ENCODE results near the gene RUSF1. TPM values are rescaled to one million over a fixed set of nuclear protein-coding genes. Genes with fewer than 3 reads are reported as not detected.

Gene RUSF1
- total RNA-seq, 1 experiment from 2014 or later, result 39.9 TPM

DNA sequence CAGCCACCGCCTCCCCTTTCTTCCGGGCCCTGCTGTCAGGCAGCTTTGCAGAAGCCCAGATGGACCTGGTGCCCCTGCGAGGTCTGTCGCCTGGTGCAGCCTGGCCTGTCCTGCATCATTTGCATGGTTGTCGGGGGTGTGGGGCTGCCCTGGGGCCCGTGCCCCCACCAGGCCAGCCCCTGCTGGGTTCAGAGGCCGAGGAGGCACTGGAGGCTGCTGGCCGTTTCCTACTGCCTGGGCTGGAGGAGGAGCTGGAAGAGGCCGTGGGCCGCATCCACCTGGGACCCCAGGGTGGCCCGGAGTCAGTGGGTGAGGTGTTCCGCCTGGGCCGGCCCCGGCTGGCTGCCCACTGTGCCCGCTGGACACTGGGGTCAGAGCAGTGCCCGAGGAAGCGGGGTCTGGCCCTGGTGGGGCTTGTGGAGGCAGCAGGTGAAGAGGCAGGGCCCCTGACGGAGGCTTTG is 41.8 kb downstream of the RUSF1 start:
- Histone ChIP-seq H3K4me2 (ENCODE audit: low read length) (no peak overlapping the region), H2AFZ (ENCODE audit: low read length) (no peak overlapping the region), H3K4me3 (ENCODE audit: low read length) (no peak overlapping the region), H3K9ac (ENCODE audit: low read length) (no peak overlapping the region), H3F3A (ENCODE audit: low read length, unreplicated experiment) (no peaks in the 10 kb centered on the region), H3K79me2 (ENCODE audit: low read length) (no peaks in the 10 kb centered on the region), H3K9me3 (ENCODE audit: low read length) (no peaks in the 10 kb centered on the region), H4K20me1 (ENCODE audit: low read length) (no peaks in the 10 kb centered on the region), H3K9me2 (replicated peaks; ENCODE audit: low read length) (no peaks in the 10 kb centered on the region), H3K4me1 (ENCODE audit: insufficient read depth, low read length) (no peaks in the 10 kb centered on the region; the same call in 1 of the 2 replicates), H3K27ac (ENCODE audit: low read length) (no peak overlapping the region), H3K27me3 (ENCODE audit: low read length) (no peaks in the 10 kb centered on the region), H3K36me3 (ENCODE audit: low read depth, low read length) (no peaks in the 10 kb centered on the region)
- ChIA-PET CTCF (no interaction called here), POLR2A (ENCODE audit: unreplicated experiment) (no interaction called here)
- no peak for ATAC-seq
- no peak for DNase-seq
- no TSS peak for BruUV-seq (replicated peaks)
- intact Hi-C loops (cut with micrococcal nuclease), result no loop called here
- TF ChIP-seq EZH2phosphoT487 (IDR thresholded peaks at IDR 0.05; ENCODE audit: borderline replicate concordance, low read length), result no peak
- TF ChIP-seq EZH2 (IDR thresholded peaks at IDR 0.05; ENCODE audit: low read length, unreplicated experiment), result no peak

DNA sequence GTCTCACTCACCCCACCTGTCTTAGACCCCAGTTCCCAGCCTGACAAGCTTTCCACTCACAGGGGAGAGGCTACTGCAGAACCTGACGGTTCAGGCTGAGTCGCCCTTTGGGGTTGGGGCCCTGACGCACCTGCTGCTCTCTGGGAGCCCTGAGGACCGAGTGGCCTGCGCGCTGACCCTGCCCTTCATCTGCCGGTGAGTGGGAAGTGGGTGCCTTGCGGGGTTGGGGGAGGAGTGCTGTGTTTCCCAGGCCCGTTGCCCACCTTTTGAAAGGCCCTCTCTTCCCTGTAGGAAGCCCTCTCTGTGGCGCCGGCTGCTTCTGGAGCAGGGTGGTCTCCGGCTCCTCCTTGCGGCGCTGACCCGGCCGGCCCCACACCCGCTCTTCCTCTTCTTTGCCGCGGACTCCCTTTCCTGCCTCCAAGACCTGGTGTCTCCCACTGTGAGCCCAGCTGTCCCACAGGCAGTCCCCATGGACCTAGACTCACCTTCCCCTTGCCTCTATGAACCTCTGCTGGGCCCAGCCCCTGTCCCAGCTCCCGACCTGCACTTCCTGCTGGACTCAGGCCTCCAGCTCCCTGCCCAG is 42.3 kb downstream of the RUSF1 start:
- BruUV-seq (replicated peaks), result no TSS peak
- H3K4me1 ChIP-seq (ENCODE audit: insufficient read depth, low read length), result no peaks in the 10 kb centered on the region
- H3K27me3 ChIP-seq (ENCODE audit: low read length), result no peaks in the 10 kb centered on the region
- H3K9me3 ChIP-seq (ENCODE audit: low read length), result no peaks in the 10 kb centered on the region
- no peak overlapping the region for H3K27ac ChIP-seq (ENCODE audit: low read length)
- no peak overlapping the region for H3K4me2 ChIP-seq (ENCODE audit: low read length)
- H3F3A ChIP-seq (ENCODE audit: low read length, unreplicated experiment), result no peaks in the 10 kb centered on the region
- ATAC-seq (no peak), DNase-seq (no peak)
- H3K9ac ChIP-seq (ENCODE audit: low read length), result no peak overlapping the region
- H3K79me2 ChIP-seq (ENCODE audit: low read length), result no peaks in the 10 kb centered on the region
- H3K9me2 ChIP-seq (replicated peaks; ENCODE audit: low read length), result no peaks in the 10 kb centered on the region
- intact Hi-C loops (cut with micrococcal nuclease), result no loop called here
- no peaks in the 10 kb centered on the region for H4K20me1 ChIP-seq (ENCODE audit: low read length)
- TF ChIP-seq EZH2phosphoT487 (IDR thresholded peaks at IDR 0.05; ENCODE audit: borderline replicate concordance, low read length), result no peak
- no peak for TF ChIP-seq EZH2 (IDR thresholded peaks at IDR 0.05; ENCODE audit: low read length, unreplicated experiment)
- TF ChIP-seq, protein P1, sequence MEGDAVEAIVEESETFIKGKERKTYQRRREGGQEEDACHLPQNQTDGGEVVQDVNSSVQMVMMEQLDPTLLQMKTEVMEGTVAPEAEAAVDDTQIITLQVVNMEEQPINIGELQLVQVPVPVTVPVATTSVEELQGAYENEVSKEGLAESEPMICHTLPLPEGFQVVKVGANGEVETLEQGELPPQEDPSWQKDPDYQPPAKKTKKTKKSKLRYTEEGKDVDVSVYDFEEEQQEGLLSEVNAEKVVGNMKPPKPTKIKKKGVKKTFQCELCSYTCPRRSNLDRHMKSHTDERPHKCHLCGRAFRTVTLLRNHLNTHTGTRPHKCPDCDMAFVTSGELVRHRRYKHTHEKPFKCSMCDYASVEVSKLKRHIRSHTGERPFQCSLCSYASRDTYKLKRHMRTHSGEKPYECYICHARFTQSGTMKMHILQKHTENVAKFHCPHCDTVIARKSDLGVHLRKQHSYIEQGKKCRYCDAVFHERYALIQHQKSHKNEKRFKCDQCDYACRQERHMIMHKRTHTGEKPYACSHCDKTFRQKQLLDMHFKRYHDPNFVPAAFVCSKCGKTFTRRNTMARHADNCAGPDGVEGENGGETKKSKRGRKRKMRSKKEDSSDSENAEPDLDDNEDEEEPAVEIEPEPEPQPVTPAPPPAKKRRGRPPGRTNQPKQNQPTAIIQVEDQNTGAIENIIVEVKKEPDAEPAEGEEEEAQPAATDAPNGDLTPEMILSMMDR (conservative IDR thresholded peaks at IDR 0.05; ENCODE audit: low read depth, low read length), result no peak
- H3K4me3 ChIP-seq (ENCODE audit: low read length), result no peak overlapping the region
- POLR2A ChIA-PET (ENCODE audit: unreplicated experiment), result no interaction called here
- CTCF ChIA-PET, result no interaction called here
- no peak overlapping the region for H2AFZ ChIP-seq (ENCODE audit: low read length)
- no peaks in the 10 kb centered on the region for H3K36me3 ChIP-seq (ENCODE audit: low read depth, low read length)

DNA sequence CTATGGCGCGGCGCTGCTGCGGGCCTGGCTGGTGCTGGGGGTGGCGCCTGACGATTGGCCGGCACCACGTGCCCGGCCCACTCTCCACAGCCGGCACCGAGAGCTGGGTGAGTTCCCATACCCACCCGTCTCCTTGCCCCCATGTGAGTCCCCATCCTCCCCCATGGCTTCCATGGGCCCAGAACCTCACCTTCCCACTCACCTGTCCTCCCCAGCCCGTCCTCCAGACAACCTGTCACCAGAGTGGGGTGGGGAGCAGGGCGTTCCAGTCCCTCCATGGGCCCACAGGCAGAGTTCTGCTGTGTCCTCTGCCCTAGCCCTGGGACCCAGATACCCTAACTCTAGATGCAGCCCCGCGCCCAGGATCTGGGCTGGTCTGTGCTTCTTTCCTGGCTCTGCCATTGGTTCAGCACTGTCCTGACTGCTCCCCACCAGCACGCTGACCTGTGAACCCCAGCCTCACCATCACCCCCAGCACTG is 43.4 kb downstream of the RUSF1 start:
- no peaks in the 10 kb centered on the region for H3K79me2 ChIP-seq (ENCODE audit: low read length)
- POLR2A ChIA-PET (ENCODE audit: unreplicated experiment), result interaction anchor here (0.6 kb wide), 1 partner anchor 47 kb away, joined by 3 read pairs; no protein-coding TSS in a partner anchor
- no peaks in the 10 kb centered on the region for H3K9me2 ChIP-seq (replicated peaks; ENCODE audit: low read length)
- ATAC-seq (no peak), DNase-seq (no peak)
- intact Hi-C loops (cut with micrococcal nuclease), result no loop called here
- TF ChIP-seq EZH2 (IDR thresholded peaks at IDR 0.05; ENCODE audit: low read length, unreplicated experiment), result no peak
- TF ChIP-seq, protein P1 (conservative IDR thresholded peaks at IDR 0.05; ENCODE audit: low read depth, low read length), result no peak
- no peak for TF ChIP-seq EZH2phosphoT487 (IDR thresholded peaks at IDR 0.05; ENCODE audit: borderline replicate concordance, low read length)
- H3K27ac ChIP-seq (ENCODE audit: low read length), result no peak overlapping the region
- no peak overlapping the region for H3K4me2 ChIP-seq (ENCODE audit: low read length)
- H3K27me3 ChIP-seq (ENCODE audit: low read length), result no peaks in the 10 kb centered on the region
- CTCF ChIA-PET, result no interaction called here
- H3K4me1 ChIP-seq (ENCODE audit: insufficient read depth, low read length), result peaks cover 7% of the 10 kb centered on the region
- no peaks in the 10 kb centered on the region for H3K9me3 ChIP-seq (ENCODE audit: low read length)
- no peaks in the 10 kb centered on the region for H3K36me3 ChIP-seq (ENCODE audit: low read depth, low read length)
- no TSS peak for BruUV-seq (replicated peaks)
- no peak overlapping the region for H3K4me3 ChIP-seq (ENCODE audit: low read length)
- H3F3A ChIP-seq (ENCODE audit: low read length, unreplicated experiment), result no peaks in the 10 kb centered on the region
- H2AFZ ChIP-seq (ENCODE audit: low read length), result no peak overlapping the region
- H3K9ac ChIP-seq (ENCODE audit: low read length), result no peak overlapping the region
- H4K20me1 ChIP-seq (ENCODE audit: low read length), result no peaks in the 10 kb centered on the region

Measured in PC-3 (cell line).